Peyer's patch (tissue), 4 donors: Measurements from ENCODE around the gene CSMD2. TPM values are rescaled to one million over a fixed set of nuclear protein-coding genes. Genes with fewer than 3 reads are reported as not detected.
A peak's percentile ranks its signal among the peaks of the same experiment; 100 is the strongest.

Experiments
- DNase-seq, 3 donors: peaks; one replicate each; pipeline ENCODE4 v3.0.0-alpha.2; 2017 to 2019
- H3K27ac ChIP-seq, 4 donors: fragments of 200-600 bp; sonication (generic); one replicate each; pipeline ENCODE4 v1.5.1; 2016 to 2019
- H3K27me3 ChIP-seq, 2 donors: fragments of 200-600 bp; sonication (generic); one replicate each; pipeline ENCODE4 v1.5.1; 2019
- H3K36me3 ChIP-seq, 3 donors: fragments of 200-600 bp; sonication (generic); one replicate each; pipeline ENCODE4 v1.5.1; 2016 to 2019
- H3K4me1 ChIP-seq, 4 donors: fragments of 200-600 bp; sonication (generic); one replicate each; pipeline ENCODE4 v1.5.1; 2016 to 2019
- H3K4me3 ChIP-seq, 4 donors: fragments of 200-600 bp; sonication (generic); 1 replicate in 3 of 4; 2 replicates in 1 of 4; pipeline ENCODE4 v1.5.1; 2016 to 2019; ENCODE audit warnings: mild to moderate bottlenecking in 1 of 4
- H3K9me3 ChIP-seq, 4 donors: fragments of 200-600 bp; sonication (generic); one replicate each; pipeline ENCODE4 v1.5.1; 2016 to 2019; ENCODE audit warnings: mild to moderate bottlenecking in 1 of 4
- CTCF ChIP-seq, 6 experiments: fragments of 450-650 bp in 4 of 6; fragments of 200-600 bp in 2 of 6; sonication (generic) in 1 of 6; IDR thresholded peaks; one replicate each; pipeline ENCODE4 v1.5.1; 2017 to 2019; ENCODE audit warnings: antibody characterized with exemption in 6 of 6, mild to moderate bottlenecking in 3 of 6, moderate library complexity in 1 of 6
- POLR2A ChIP-seq, 2 donors: fragments of 450-650 bp; IDR thresholded peaks; one replicate each; pipeline ENCODE4 v1.5.1; 2017; ENCODE audit warnings: antibody characterized with exemption in 2 of 2, mild to moderate bottlenecking in 2 of 2, moderate library complexity in 2 of 2
- total RNA-seq, 4 donors: library from RNA; depleted of rRNA; stranded (reverse); fragments of >200 nt; gene quantifications; one replicate each; pipeline ENCODE4 v1.1.0, GENCODE V29; 2016

Gene CSMD2
- total RNA-seq, 4 donors from 2014 or later: under 0.01 to 1.2 (median 0.70) TPM

GRCh38 chr1:33819290-33819912 is 345.6 kb downstream of the CSMD2 start:
- no peaks in the 10 kb centered on the region for H3K9me3 ChIP-seq
- H3K4me3 ChIP-seq: no peak overlapping the region
- H3K27ac ChIP-seq: peak overlapping the region in 2 of 4 donors; percentile 56 to 68
- H3K27me3 ChIP-seq: no peaks in the 10 kb centered on the region
- H3K36me3 ChIP-seq: no peaks in the 10 kb centered on the region
- TF ChIP-seq POLR2A (IDR thresholded peaks at IDR 0.05) (no peak), CTCF (IDR thresholded peaks at IDR 0.05) (no peak)
- DNase-seq: no peak
- H3K4me1 ChIP-seq: peaks cover 0 to 5% (median 0%) of the 10 kb centered on the region in 4 donors

- Histone ChIP-seq H3K4me3 (no peak overlapping the region), H3K9me3 (no peaks in the 10 kb centered on the region), H3K36me3 (no peaks in the 10 kb centered on the region), H3K27me3 (no peaks in the 10 kb centered on the region), H3K27ac (no peak overlapping the region), H3K4me1 (peaks cover 0 to 5% (median 0%) of the 10 kb centered on the region in 4 donors)
- no peak for TF ChIP-seq POLR2A (IDR thresholded peaks at IDR 0.05)
- DNase-seq: no peak
These were observed 347.0 kb downstream of the CSMD2 start for GRCh38 chr1:33818071-33818470.

- H3K36me3 ChIP-seq: no peaks in the 10 kb centered on the region
- peaks cover 0 to 5% (median 0%) of the 10 kb centered on the region in 4 donors for H3K4me1 ChIP-seq
- H3K27ac ChIP-seq: no peak overlapping the region
- TF ChIP-seq POLR2A (IDR thresholded peaks at IDR 0.05) (no peak), CTCF (IDR thresholded peaks at IDR 0.05) (no peak)
- DNase-seq: no peak
- H3K9me3 ChIP-seq: no peaks in the 10 kb centered on the region
- H3K4me3 ChIP-seq: no peak overlapping the region
- H3K27me3 ChIP-seq: no peaks in the 10 kb centered on the region
These were observed 350.0 kb downstream of the CSMD2 start for GRCh38 chr1:33815061-33815460.

- no peak overlapping the region for H3K27ac ChIP-seq
- no peaks in the 10 kb centered on the region for H3K4me1 ChIP-seq
- DNase-seq: no peak
- no peaks in the 10 kb centered on the region for H3K27me3 ChIP-seq
- no peaks in the 10 kb centered on the region for H3K36me3 ChIP-seq
- no peak overlapping the region for H3K4me3 ChIP-seq
- H3K9me3 ChIP-seq: no peaks in the 10 kb centered on the region
- TF ChIP-seq CTCF (IDR thresholded peaks at IDR 0.05) (no peak), POLR2A (IDR thresholded peaks at IDR 0.05) (no peak)
These were observed 350.9 kb downstream of the CSMD2 start for GRCh38 chr1:33814166-33814565.

GRCh38 chr1:33810571-33810970 is 354.5 kb downstream of the CSMD2 start:
- no peak for DNase-seq
- no peaks in the 10 kb centered on the region for H3K9me3 ChIP-seq
- no peak overlapping the region for H3K4me3 ChIP-seq
- H3K27ac ChIP-seq: no peak overlapping the region
- TF ChIP-seq POLR2A (IDR thresholded peaks at IDR 0.05) (no peak), CTCF (IDR thresholded peaks at IDR 0.05) (no peak)
- H3K36me3 ChIP-seq: no peaks in the 10 kb centered on the region
- H3K27me3 ChIP-seq: no peaks in the 10 kb centered on the region
- H3K4me1 ChIP-seq: no peaks in the 10 kb centered on the region

GRCh38 chr1:33805988-33806387 is 359.0 kb downstream of the CSMD2 start:
- no peaks in the 10 kb centered on the region for H3K9me3 ChIP-seq
- TF ChIP-seq CTCF (IDR thresholded peaks at IDR 0.05) (no peak), POLR2A (IDR thresholded peaks at IDR 0.05) (no peak)
- H3K4me3 ChIP-seq: no peak overlapping the region
- no peak for DNase-seq
- no peaks in the 10 kb centered on the region for H3K4me1 ChIP-seq
- no peak overlapping the region for H3K27ac ChIP-seq
- H3K27me3 ChIP-seq: no peaks in the 10 kb centered on the region
- H3K36me3 ChIP-seq: no peaks in the 10 kb centered on the region
